ENCODE measurements around the gene TOMM34. TPM values are rescaled to one million over a fixed set of nuclear protein-coding genes. Genes with fewer than 3 reads are reported as not detected.

Gene TOMM34
- total and polyA plus RNA-seq, 2 of the 13 experiments (the other 11 are each of a cell fraction or from before 2014, with no cell fraction given), result 36.2 to 52.0 TPM

DNA sequence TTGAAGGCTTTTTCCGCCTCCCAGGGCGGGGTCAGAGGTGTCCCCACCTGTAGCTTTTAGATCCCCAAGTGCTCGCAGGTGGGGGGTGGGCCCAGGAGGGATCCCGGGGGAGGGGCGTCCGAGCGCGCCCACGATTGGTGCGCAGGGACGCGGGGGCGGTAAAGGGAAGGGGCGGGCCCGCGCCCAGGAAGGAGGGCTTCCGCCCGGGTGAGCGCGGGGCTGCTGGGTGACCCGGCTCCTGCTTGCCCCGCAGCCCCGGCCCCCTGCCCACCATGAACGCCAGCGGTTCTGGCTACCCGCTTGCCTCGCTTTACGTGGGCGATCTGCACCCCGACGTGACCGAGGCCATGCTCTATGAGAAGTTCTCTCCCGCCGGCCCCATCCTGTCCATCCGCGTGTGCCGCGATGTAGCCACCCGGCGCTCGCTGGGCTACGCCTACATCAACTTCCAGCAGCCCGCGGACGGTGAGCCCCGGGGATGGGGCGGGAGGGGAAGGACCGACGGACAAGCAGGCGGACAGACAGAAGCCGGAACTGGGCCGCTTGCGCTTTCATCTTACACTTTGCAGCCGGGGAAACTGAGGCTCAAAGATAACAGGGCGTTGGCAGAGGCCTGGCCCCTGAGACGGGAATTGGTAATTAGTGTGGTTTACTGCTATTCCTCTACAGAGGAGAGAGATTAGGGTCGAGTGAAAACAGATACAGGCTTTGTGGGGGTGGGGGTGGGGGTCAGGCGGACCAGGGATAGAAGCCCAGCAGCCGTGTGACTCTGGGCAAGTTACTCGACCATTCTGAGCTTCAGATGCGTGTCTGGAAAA is 50.1 kb downstream of the TOMM34 start, which contains the start of gene PABPC1L (continued):
- TF ChIP-seq, protein P1, sequence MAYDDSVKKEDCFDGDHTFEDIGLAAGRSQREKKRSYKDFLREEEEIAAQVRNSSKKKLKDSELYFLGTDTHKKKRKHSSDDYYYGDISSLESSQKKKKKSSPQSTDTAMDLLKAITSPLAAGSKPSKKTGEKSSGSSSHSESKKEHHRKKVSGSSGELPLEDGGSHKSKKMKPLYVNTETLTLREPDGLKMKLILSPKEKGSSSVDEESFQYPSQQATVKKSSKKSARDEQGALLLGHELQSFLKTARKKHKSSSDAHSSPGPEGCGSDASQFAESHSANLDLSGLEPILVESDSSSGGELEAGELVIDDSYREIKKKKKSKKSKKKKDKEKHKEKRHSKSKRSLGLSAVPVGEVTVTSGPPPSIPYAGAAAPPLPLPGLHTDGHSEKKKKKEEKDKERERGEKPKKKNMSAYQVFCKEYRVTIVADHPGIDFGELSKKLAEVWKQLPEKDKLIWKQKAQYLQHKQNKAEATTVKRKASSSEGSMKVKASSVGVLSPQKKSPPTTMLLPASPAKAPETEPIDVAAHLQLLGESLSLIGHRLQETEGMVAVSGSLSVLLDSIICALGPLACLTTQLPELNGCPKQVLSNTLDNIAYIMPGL (CRISPR knock-in tag; IDR thresholded peaks at IDR 0.05; ENCODE audit: borderline replicate concordance in 1 of 2, low read depth in 1 of 2), result peak; percentile 69 to 86; a peak in 3 of 4 replicates
- TF ChIP-seq EED (CRISPR knock-in tag; IDR thresholded peaks at IDR 0.05), result no peak
- no peak for TF ChIP-seq FOXJ3 (CRISPR knock-in tag; IDR thresholded peaks at IDR 0.05; ENCODE audit: borderline replicate concordance)
- TF ChIP-seq ZBTB7B (CRISPR knock-in tag; IDR thresholded peaks at IDR 0.05), result peak; percentile 84; the same call in 1 of the 2 replicates
- TF ChIP-seq, protein P2, sequence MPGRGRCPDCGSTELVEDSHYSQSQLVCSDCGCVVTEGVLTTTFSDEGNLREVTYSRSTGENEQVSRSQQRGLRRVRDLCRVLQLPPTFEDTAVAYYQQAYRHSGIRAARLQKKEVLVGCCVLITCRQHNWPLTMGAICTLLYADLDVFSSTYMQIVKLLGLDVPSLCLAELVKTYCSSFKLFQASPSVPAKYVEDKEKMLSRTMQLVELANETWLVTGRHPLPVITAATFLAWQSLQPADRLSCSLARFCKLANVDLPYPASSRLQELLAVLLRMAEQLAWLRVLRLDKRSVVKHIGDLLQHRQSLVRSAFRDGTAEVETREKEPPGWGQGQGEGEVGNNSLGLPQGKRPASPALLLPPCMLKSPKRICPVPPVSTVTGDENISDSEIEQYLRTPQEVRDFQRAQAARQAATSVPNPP (CRISPR knock-in tag; IDR thresholded peaks at IDR 0.05), result 0 out of 2 replicates have a peak, but pooled peaks have one; percentile 56
- TF ChIP-seq, protein P3, sequence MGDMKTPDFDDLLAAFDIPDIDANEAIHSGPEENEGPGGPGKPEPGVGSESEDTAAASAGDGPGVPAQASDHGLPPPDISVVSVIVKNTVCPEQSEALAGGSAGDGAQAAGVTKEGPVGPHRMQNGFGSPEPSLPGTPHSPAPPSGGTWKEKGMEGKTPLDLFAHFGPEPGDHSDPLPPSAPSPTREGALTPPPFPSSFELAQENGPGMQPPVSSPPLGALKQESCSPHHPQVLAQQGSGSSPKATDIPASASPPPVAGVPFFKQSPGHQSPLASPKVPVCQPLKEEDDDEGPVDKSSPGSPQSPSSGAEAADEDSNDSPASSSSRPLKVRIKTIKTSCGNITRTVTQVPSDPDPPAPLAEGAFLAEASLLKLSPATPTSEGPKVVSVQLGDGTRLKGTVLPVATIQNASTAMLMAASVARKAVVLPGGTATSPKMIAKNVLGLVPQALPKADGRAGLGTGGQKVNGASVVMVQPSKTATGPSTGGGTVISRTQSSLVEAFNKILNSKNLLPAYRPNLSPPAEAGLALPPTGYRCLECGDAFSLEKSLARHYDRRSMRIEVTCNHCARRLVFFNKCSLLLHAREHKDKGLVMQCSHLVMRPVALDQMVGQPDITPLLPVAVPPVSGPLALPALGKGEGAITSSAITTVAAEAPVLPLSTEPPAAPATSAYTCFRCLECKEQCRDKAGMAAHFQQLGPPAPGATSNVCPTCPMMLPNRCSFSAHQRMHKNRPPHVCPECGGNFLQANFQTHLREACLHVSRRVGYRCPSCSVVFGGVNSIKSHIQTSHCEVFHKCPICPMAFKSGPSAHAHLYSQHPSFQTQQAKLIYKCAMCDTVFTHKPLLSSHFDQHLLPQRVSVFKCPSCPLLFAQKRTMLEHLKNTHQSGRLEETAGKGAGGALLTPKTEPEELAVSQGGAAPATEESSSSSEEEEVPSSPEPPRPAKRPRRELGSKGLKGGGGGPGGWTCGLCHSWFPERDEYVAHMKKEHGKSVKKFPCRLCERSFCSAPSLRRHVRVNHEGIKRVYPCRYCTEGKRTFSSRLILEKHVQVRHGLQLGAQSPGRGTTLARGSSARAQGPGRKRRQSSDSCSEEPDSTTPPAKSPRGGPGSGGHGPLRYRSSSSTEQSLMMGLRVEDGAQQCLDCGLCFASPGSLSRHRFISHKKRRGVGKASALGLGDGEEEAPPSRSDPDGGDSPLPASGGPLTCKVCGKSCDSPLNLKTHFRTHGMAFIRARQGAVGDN (CRISPR knock-in tag; IDR thresholded peaks at IDR 0.05), result peak; percentile 91
- TF ChIP-seq ZNF792 (CRISPR knock-in tag; IDR thresholded peaks at IDR 0.05), result peak; percentile 66; the same call in 1 of the 2 replicates
- TF ChIP-seq, protein P4, sequence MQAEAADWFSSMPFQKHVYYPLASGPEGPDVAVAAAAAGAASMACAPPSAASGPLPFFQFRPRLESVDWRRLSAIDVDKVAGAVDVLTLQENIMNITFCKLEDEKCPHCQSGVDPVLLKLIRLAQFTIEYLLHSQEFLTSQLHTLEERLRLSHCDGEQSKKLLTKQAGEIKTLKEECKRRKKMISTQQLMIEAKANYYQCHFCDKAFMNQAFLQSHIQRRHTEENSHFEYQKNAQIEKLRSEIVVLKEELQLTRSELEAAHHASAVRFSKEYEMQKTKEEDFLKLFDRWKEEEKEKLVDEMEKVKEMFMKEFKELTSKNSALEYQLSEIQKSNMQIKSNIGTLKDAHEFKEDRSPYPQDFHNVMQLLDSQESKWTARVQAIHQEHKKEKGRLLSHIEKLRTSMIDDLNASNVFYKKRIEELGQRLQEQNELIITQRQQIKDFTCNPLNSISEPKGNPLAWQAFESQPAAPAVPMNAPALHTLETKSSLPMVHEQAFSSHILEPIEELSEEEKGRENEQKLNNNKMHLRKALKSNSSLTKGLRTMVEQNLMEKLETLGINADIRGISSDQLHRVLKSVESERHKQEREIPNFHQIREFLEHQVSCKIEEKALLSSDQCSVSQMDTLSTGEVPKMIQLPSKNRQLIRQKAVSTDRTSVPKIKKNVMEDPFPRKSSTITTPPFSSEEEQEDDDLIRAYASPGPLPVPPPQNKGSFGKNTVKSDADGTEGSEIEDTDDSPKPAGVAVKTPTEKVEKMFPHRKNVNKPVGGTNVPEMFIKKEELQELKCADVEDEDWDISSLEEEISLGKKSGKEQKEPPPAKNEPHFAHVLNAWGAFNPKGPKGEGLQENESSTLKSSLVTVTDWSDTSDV (CRISPR knock-in tag; IDR thresholded peaks at IDR 0.05), result peak; percentile 80; the same call in 1 of the 2 replicates
- peak; percentile 86 for TF ChIP-seq ATF7-NPFF (CRISPR knock-in tag; IDR thresholded peaks at IDR 0.05; ENCODE audit: low read depth)
- TF ChIP-seq DMAP1 (CRISPR knock-in tag; IDR thresholded peaks at IDR 0.05), result peak; percentile 72
- no peak for TF ChIP-seq NCOA5 (CRISPR knock-in tag; IDR thresholded peaks at IDR 0.05)
- TF ChIP-seq, protein P5, sequence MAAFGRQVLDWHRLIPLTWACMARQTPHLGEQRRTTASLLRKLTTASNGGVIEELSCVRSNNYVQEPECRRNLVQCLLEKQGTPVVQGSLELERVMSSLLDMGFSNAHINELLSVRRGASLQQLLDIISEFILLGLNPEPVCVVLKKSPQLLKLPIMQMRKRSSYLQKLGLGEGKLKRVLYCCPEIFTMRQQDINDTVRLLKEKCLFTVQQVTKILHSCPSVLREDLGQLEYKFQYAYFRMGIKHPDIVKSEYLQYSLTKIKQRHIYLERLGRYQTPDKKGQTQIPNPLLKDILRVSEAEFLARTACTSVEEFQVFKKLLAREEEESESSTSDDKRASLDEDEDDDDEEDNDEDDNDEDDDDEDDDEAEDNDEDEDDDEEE (CRISPR knock-in tag; IDR thresholded peaks at IDR 0.05), result no peak
- TF ChIP-seq ZNF160 (CRISPR knock-in tag; IDR thresholded peaks at IDR 0.05), result peak; percentile 59; the same call in 1 of the 2 replicates
- no peak for TF ChIP-seq NR2F6 (IDR thresholded peaks at IDR 0.05)
- peak; percentile 37; the same call in 1 of the 2 replicates for TF ChIP-seq NR2F6 (CRISPR knock-in tag; IDR thresholded peaks at IDR 0.05)
- TF ChIP-seq ZNF333 (CRISPR knock-in tag; IDR thresholded peaks at IDR 0.05; ENCODE audit: borderline replicate concordance), result no peak; the same call in 1 of the 2 replicates
- peak; percentile 61; the same call in 1 of the 2 replicates for TF ChIP-seq ZMYM4 (CRISPR knock-in tag; IDR thresholded peaks at IDR 0.05)
